ENCODE results near the gene LRRC75A. TPM values are rescaled to one million over a fixed set of nuclear protein-coding genes. Genes with fewer than 3 reads are reported as not detected.

The LRRC75A gene
- polyA plus RNA-seq, 2 of the 4 experiments (the other 2 are of a cell fraction) = 0.65 to 0.85 TPM

DNA sequence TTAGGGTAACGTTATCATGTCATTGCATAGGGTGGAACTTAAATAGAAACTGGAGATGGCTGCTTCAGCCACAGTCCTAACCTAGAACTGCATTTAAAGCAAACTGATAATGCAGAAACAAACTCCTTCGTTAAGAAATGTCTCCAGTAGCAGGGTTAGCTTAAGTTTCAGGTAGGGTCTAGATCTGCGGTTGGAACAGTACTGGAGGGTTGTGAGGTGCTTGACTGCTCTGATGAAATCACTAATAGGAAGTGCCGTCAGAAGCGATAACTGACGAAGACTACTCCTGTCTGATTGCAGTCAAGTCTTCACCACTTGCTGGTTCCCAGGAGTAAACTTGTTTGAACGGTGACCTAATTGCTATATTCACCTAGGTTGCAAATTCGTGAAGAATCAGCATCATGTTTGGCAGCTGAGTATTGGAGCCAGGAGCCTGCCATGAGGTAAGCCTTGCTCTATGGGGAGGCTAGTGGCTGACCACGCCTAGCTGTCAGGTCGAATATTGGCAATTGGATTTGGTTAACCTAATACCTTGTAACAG lies 52.1 kb downstream of the LRRC75A start (continued):
- TF ChIP-seq, protein P1, sequence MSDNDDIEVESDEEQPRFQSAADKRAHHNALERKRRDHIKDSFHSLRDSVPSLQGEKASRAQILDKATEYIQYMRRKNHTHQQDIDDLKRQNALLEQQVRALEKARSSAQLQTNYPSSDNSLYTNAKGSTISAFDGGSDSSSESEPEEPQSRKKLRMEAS (IDR thresholded peaks at IDR 0.05) = 0 out of 2 replicates have a peak, but pooled peaks have one; percentile 4

DNA sequence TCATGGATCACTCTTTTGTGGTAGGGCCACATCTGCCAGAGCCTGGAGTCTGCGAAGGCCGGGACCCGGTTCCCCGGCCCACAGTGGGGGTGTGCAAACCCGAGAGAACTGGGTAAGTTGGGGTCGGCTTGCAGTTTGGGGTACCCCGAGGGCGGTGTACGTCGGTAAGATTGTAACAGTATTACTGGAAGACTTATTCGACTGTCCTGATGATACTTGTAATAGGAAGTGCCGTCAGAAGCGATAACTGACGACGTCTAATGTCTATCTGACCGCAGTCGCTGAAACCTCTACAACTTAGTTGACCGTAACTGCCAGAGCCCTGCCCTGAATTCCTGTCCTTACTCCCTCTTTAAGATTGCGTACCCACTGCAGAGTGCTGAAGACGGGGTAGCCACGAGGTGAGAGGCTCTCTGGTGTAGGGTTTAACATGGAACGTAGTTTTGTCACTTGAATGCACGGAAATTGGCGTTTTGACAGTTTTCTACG lies 52.6 kb downstream of the LRRC75A start:
- Histone ChIP-seq H3K4me1 (peaks cover 43% of the 10 kb centered on the region), H3K4me3 (peak overlapping the region; percentile 75), H3K9me3 (no peaks in the 10 kb centered on the region), H3K4me2 (peak overlapping the region; percentile 75), H3K27ac (peak overlapping the region; percentile 90 to 99)
- TF ChIP-seq, protein P2, sequence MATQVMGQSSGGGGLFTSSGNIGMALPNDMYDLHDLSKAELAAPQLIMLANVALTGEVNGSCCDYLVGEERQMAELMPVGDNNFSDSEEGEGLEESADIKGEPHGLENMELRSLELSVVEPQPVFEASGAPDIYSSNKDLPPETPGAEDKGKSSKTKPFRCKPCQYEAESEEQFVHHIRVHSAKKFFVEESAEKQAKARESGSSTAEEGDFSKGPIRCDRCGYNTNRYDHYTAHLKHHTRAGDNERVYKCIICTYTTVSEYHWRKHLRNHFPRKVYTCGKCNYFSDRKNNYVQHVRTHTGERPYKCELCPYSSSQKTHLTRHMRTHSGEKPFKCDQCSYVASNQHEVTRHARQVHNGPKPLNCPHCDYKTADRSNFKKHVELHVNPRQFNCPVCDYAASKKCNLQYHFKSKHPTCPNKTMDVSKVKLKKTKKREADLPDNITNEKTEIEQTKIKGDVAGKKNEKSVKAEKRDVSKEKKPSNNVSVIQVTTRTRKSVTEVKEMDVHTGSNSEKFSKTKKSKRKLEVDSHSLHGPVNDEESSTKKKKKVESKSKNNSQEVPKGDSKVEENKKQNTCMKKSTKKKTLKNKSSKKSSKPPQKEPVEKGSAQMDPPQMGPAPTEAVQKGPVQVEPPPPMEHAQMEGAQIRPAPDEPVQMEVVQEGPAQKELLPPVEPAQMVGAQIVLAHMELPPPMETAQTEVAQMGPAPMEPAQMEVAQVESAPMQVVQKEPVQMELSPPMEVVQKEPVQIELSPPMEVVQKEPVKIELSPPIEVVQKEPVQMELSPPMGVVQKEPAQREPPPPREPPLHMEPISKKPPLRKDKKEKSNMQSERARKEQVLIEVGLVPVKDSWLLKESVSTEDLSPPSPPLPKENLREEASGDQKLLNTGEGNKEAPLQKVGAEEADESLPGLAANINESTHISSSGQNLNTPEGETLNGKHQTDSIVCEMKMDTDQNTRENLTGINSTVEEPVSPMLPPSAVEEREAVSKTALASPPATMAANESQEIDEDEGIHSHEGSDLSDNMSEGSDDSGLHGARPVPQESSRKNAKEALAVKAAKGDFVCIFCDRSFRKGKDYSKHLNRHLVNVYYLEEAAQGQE (IDR thresholded peaks at IDR 0.05) = no peak
- 0 out of 5 replicates have a peak, but pooled peaks of 1 of the 2 experiments have one; percentile 6 for TF ChIP-seq JUN (IDR thresholded peaks at IDR 0.05)
- peak; percentile 52; the same call in 1 of the 2 replicates for TF ChIP-seq EHF (CRISPR knock-in tag; IDR thresholded peaks at IDR 0.05)
- TF ChIP-seq TP53 (CRISPR knock-in tag; IDR thresholded peaks at IDR 0.05) = no peak
- TF ChIP-seq RARB (CRISPR knock-in tag; IDR thresholded peaks at IDR 0.05) = no peak
- no peak for TF ChIP-seq CHD4 (IDR thresholded peaks at IDR 0.05; ENCODE audit: borderline replicate concordance)
- TF ChIP-seq PHF8 (IDR thresholded peaks at IDR 0.05; ENCODE audit: borderline replicate concordance, low read depth) = 0 out of 2 replicates have a peak, but pooled peaks have one; percentile 47
- TF ChIP-seq, protein P3, sequence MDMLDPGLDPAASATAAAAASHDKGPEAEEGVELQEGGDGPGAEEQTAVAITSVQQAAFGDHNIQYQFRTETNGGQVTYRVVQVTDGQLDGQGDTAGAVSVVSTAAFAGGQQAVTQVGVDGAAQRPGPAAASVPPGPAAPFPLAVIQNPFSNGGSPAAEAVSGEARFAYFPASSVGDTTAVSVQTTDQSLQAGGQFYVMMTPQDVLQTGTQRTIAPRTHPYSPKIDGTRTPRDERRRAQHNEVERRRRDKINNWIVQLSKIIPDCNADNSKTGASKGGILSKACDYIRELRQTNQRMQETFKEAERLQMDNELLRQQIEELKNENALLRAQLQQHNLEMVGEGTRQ (IDR thresholded peaks at IDR 0.05) = no peak
- no peak for TF ChIP-seq HOXA7 (CRISPR knock-in tag; IDR thresholded peaks at IDR 0.05)
- TF ChIP-seq POLR2AphosphoS2 (conservative IDR thresholded peaks at IDR 0.05; ENCODE audit: low read length) = no peak
- TF ChIP-seq ZC3H11A (IDR thresholded peaks at IDR 0.05) = no peak; the same call in 1 of the 2 replicates
- no peak for TF ChIP-seq CBX2 (IDR thresholded peaks at IDR 0.05; ENCODE audit: borderline replicate concordance, low read depth)
- ChIA-PET POLR2A (interaction anchor here (0.8 to 2.2 kb wide), 23 partner anchors 9 to 224 kb away, joined by 3 to 57 read pairs (median 6); partner anchors contain the start of genes CENPV, NCOR1 and UBB), CTCF (interaction anchor here (1.0 to 29.8 kb wide), 8 partner anchors 11 to 153 kb away, joined by 4 to 589 read pairs (median 12); partner anchors contain the start of gene TRPV2)
- DNase-seq (ENCODE audit: low read depth in 1 of 2, low spot score in 1 of 2) (no peak), ATAC-seq (no peak), FAIRE-seq (no peak)
- WGBS (ENCODE audit: missing lambda C conversion rate) = 1% methylated on average over 25 of the region's 25 CpGs

DNA sequence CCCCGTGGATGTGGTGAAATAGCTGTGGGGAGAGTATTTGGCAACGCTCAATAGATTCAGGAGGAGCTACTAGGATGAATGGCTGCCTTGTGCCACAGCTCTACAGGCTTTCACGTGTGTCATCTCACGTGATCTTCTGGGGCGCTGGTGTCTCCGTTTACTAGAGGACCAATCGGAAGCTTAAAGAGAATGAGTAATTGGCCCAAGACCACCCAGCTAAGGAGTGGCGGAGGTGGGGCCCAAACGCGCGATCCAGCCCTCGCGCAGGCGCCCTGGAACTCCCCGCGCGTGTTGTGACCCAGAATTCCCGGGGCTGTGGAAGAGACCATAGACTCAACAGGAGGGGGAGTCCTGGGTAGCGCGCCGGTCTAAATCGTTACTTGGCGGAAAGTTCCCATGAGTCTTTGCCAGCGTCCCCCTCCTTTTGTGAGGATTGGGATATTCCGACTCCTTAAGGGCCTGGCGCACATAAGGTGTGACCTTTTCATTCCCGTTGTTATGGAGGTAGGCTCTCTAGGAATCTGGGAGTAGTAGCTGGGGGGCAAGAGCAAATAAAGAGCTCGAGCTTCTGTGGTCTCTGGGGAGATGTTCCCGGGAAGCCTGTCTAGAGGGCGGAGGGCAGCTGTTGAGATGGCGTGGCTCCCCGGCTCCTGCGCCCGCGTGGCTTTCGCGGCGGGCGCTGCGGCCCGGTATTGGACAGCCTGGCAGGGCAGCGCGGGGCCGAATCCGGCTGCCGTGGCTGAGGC lies 53.3 kb downstream of the LRRC75A start:
- H3K4me3 ChIP-seq = peak overlapping the region; percentile 75
- peak overlapping the region; percentile 87 for H3K4me2 ChIP-seq
- H3K27ac ChIP-seq = peak overlapping the region; percentile 90 to 99
- POLR2A ChIA-PET = interaction anchor here (0.6 to 2.2 kb wide), 46 partner anchors 10 to 672 kb away, joined by 3 to 57 read pairs (median 5); partner anchors contain the start of genes CENPV, NCOR1, PIGL and TRPV2
- ATAC-seq = peak; percentile 84 to 89
- CTCF ChIA-PET = interaction anchor here (1.0 to 5.4 kb wide), 12 partner anchors 10 to 153 kb away, joined by 3 to 40 read pairs (median 7); partner anchors contain the start of gene TRPV2
- H3K4me1 ChIP-seq = peaks cover 37% of the 10 kb centered on the region
- under 1% methylated on average over 45 of the region's 46 CpGs for WGBS (ENCODE audit: missing lambda C conversion rate)
- DNase-seq (ENCODE audit: low read depth in 1 of 2, low spot score in 1 of 2) = peak; percentile 100
- H3K9me3 ChIP-seq = no peaks in the 10 kb centered on the region
- peak; percentile 94 for FAIRE-seq
- TF ChIP-seq CEBPB (IDR thresholded peaks at IDR 0.05) (peak in 1 of 2 experiments; percentile 47; a peak in 2 of 4 replicates), ZFP36 (IDR thresholded peaks at IDR 0.05; ENCODE audit: borderline replicate concordance, partially characterized antibody) (no peak), RAD21 (conservative IDR thresholded peaks at IDR 0.05 in 1 of 2, IDR thresholded peaks at IDR 0.05 in 1 of 2) (no peak; a peak in 1 of 5 replicates), MAFK (IDR thresholded peaks at IDR 0.05; ENCODE audit: partially characterized antibody) (no peak), NR3C1 (IDR thresholded peaks at IDR 0.05) (no peak), ZNF302 (CRISPR knock-in tag; IDR thresholded peaks at IDR 0.05) (no peak), KDM5A (IDR thresholded peaks at IDR 0.05) (no peak), NPAS2 (CRISPR knock-in tag; IDR thresholded peaks at IDR 0.05; ENCODE audit: borderline replicate concordance) (no peak), ZC3H11A (IDR thresholded peaks at IDR 0.05) (no peak), POLR2A (IDR thresholded peaks at IDR 0.05; ENCODE audit: low read length) (peak; percentile 96)
- TF ChIP-seq, protein P4, sequence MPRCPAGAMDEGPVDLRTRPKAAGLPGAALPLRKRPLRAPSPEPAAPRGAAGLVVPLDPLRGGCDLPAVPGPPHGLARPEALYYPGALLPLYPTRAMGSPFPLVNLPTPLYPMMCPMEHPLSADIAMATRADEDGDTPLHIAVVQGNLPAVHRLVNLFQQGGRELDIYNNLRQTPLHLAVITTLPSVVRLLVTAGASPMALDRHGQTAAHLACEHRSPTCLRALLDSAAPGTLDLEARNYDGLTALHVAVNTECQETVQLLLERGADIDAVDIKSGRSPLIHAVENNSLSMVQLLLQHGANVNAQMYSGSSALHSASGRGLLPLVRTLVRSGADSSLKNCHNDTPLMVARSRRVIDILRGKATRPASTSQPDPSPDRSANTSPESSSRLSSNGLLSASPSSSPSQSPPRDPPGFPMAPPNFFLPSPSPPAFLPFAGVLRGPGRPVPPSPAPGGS (IDR thresholded peaks at IDR 0.05) = peak; percentile 99
- TF ChIP-seq, protein P5, sequence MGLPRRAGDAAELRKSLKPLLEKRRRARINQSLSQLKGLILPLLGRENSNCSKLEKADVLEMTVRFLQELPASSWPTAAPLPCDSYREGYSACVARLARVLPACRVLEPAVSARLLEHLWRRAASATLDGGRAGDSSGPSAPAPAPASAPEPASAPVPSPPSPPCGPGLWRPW (IDR thresholded peaks at IDR 0.05) = no peak
- TF ChIP-seq, protein P6, sequence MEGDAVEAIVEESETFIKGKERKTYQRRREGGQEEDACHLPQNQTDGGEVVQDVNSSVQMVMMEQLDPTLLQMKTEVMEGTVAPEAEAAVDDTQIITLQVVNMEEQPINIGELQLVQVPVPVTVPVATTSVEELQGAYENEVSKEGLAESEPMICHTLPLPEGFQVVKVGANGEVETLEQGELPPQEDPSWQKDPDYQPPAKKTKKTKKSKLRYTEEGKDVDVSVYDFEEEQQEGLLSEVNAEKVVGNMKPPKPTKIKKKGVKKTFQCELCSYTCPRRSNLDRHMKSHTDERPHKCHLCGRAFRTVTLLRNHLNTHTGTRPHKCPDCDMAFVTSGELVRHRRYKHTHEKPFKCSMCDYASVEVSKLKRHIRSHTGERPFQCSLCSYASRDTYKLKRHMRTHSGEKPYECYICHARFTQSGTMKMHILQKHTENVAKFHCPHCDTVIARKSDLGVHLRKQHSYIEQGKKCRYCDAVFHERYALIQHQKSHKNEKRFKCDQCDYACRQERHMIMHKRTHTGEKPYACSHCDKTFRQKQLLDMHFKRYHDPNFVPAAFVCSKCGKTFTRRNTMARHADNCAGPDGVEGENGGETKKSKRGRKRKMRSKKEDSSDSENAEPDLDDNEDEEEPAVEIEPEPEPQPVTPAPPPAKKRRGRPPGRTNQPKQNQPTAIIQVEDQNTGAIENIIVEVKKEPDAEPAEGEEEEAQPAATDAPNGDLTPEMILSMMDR (IDR thresholded peaks at IDR 0.05) = no peak

All from A549 (cell line).